ENCODE measurements around the gene EGR4. TPM values are rescaled to one million over a fixed set of nuclear protein-coding genes. Genes with fewer than 3 reads are reported as not detected.

EGR4 gene
- total RNA-seq, 2 donors from 2014 or later, result 11.4 TPM; not detected in 1

GRCh38 chr2:73295751-73296400 is 2.5 kb upstream of the EGR4 start:
- Histone ChIP-seq H3K27ac (no peak overlapping the region), H3K4me3 (no peak overlapping the region), H3K27me3 (replicated peaks; ENCODE audit: insufficient read depth) (peaks cover 30% of the 10 kb centered on the region), H3K4me1 (replicated peaks) (no peaks in the 10 kb centered on the region), H3K36me3 (no peaks in the 10 kb centered on the region), H3K9me3 (no peaks in the 10 kb centered on the region)
- 31% methylated on average over 5 of the region's 5 CpGs for WGBS
- intact Hi-C loops (cut with DNase I), result no loop called here
- DNase-seq (ENCODE audit: low spot score), result no peak
- no peak for TF ChIP-seq POLR2A (IDR thresholded peaks at IDR 0.05)
- TF ChIP-seq CTCF (IDR thresholded peaks at IDR 0.05), result no peak
- TF ChIP-seq POLR2AphosphoS5 (IDR thresholded peaks at IDR 0.05), result no peak

DNA sequence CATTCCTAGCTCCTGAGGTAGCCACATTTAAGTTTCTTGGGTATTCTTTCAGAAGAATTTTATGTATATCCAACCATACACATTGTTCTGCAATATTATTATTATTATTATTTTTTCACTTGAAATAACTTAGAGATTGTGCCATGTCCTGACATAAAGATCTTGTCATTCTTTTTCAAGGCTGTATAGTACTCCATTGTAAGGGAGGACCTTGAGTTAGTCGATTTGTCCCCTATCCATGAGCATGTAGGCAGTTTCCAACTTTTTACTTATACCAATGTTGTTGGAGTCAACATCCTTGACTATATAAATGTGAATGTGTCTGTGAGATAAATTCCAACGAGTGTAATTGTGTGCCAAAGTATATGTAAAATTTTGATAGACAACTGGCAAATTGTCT is 891 bp upstream of the EGR4 start:
- TF ChIP-seq POLR2A (IDR thresholded peaks at IDR 0.05) (no peak), POLR2AphosphoS5 (IDR thresholded peaks at IDR 0.05) (no peak), CTCF (IDR thresholded peaks at IDR 0.05) (no peak)
- no peak overlapping the region for H3K4me3 ChIP-seq
- no peak for DNase-seq (ENCODE audit: low spot score)
- H3K27ac ChIP-seq, result no peak overlapping the region
- WGBS, result 89% methylated on average over 2 of the region's 2 CpGs
- peaks cover 28% of the 10 kb centered on the region for H3K27me3 ChIP-seq (replicated peaks; ENCODE audit: insufficient read depth)
- no peaks in the 10 kb centered on the region for H3K9me3 ChIP-seq
- intact Hi-C loops (cut with DNase I), result no loop called here
- no peaks in the 10 kb centered on the region for H3K36me3 ChIP-seq
- no peaks in the 10 kb centered on the region for H3K4me1 ChIP-seq (replicated peaks)

GRCh38 chr2:73292906-73293533 is 328 bp downstream of the EGR4 start:
- 3% methylated on average over 55 of the region's 64 CpGs for WGBS
- peak overlapping the region; percentile 27 to 39 for H3K4me3 ChIP-seq
- no peak for DNase-seq (ENCODE audit: low spot score)
- no peaks in the 10 kb centered on the region for H3K36me3 ChIP-seq
- intact Hi-C loops (cut with DNase I), result no loop called here
- H3K27ac ChIP-seq, result no peak overlapping the region
- H3K27me3 ChIP-seq (replicated peaks; ENCODE audit: insufficient read depth), result peaks cover 28% of the 10 kb centered on the region
- H3K4me1 ChIP-seq (replicated peaks), result no peaks in the 10 kb centered on the region
- no peak for TF ChIP-seq POLR2A (IDR thresholded peaks at IDR 0.05)
- no peak for TF ChIP-seq CTCF (IDR thresholded peaks at IDR 0.05)
- no peak for TF ChIP-seq POLR2AphosphoS5 (IDR thresholded peaks at IDR 0.05)
- no peaks in the 10 kb centered on the region for H3K9me3 ChIP-seq

DNA sequence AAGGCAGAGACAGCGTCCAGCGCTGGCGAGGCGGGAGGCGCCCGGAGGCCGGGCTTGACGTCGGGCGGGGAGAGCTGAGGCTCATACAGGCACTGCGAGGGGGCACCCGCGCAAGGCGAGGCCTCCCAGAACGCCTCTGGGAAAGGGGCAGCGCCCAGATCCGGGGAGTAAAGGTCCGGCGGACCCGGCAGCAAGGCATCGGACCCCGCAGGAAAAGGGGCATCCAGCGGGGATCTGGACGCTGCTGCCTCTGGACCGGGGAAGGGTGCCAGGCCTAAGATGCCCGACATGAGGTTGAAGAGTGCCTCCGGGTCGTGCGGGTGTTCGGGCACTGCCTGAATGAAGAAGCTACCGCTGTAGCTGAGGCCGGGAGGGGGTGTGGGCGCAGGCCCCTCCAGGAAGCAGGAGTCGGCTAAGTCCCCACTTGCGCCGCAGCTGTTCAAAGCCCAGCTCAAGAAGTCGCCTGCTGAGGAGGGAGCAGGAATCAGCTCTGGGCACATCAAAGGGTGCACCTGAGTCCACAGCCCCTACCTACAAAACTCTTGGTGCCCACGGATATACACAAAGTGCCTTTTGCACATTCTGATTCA is 937 bp downstream of the EGR4 start:
- TF ChIP-seq CTCF (IDR thresholded peaks at IDR 0.05) (no peak), POLR2A (IDR thresholded peaks at IDR 0.05) (no peak), POLR2AphosphoS5 (IDR thresholded peaks at IDR 0.05) (no peak)
- Histone ChIP-seq H3K4me1 (replicated peaks) (no peaks in the 10 kb centered on the region), H3K27ac (no peak overlapping the region), H3K9me3 (no peaks in the 10 kb centered on the region), H3K4me3 (no peak overlapping the region), H3K36me3 (no peaks in the 10 kb centered on the region), H3K27me3 (replicated peaks; ENCODE audit: insufficient read depth) (peaks cover 28% of the 10 kb centered on the region)
- WGBS, result 6% methylated on average over 29 of the region's 38 CpGs
- intact Hi-C loops (cut with DNase I), result no loop called here
- DNase-seq (ENCODE audit: low spot score), result no peak
